GM19099 (cell line): Measurements from ENCODE around the gene TUNAR.

ENCODE experiments used
- POLR2A ChIP-seq: IDR thresholded peaks from 3 replicates; pipeline ENCODE4 v1.6.1; 2011; ENCODE audit warnings: low read depth; ENCODE audit not compliant: insufficient read length; ENCODE audit errors: extremely low read depth

TUNAR gene

DNA sequence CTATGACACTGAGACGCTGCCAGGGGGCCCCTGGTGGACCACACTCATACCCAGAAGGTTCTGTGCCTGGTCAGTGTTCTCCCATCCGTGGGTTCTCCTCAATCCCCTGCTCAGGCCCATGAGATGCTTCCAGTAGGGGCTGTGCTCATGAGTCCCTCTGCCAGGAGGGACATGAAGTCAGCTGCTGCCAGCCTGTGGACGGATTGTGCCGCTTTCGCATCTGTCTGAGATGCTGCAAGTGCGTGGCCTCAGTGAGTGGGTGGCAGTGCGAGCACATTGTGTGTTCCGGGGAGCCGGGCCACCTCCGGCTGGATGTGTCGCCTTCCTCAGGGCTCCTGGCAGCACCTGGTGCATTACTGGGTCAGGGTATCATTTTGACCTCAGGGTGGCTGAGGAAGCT lies 15.5 kb downstream of the TUNAR start:
- TF ChIP-seq POLR2A = no peak

DNA sequence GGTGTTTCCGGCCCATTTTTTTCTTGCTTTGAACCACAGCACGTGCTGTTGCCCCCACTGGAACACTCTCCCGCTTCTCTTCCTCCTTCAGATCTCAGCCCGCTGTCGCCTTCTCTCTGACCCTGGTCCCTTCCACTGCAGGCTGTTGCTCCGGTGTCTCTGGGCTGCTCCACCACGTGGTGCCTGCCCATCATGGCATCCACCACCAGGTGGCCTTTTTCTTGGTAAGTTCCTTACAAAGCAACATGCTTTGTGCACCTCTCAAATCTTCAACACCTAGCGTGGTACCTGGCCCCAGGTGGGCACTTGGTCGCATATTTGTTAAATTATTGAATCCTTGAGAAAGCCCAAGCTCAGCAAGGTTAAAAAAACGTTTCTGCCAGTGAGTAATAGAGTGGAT lies 19.1 kb downstream of the TUNAR start:
- TF ChIP-seq POLR2A = no peak

- TF ChIP-seq POLR2A = no peak
These were observed 20.0 kb downstream of the TUNAR start for GRCh38 chr14:95896498-95897135.

DNA sequence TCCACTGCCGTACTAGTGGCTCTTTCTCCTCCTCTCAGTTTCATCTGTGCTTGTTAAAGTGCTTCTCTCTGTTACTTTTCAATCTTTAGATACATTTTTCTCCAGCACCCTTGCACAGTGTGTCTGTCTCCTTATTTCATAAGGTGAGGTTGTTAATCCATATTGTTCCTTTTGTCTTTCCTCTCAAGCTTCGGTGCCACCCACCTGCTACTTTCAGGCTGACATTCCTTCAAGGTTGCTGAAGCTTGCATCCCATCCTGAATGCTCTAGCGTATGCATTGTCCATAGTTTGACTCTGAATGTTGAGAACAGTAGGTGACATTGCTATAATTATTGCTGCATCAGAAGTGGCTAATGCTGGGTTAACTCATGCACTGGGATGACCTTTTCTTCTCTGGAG lies 20.6 kb downstream of the TUNAR start:
- no peak for TF ChIP-seq POLR2A

DNA sequence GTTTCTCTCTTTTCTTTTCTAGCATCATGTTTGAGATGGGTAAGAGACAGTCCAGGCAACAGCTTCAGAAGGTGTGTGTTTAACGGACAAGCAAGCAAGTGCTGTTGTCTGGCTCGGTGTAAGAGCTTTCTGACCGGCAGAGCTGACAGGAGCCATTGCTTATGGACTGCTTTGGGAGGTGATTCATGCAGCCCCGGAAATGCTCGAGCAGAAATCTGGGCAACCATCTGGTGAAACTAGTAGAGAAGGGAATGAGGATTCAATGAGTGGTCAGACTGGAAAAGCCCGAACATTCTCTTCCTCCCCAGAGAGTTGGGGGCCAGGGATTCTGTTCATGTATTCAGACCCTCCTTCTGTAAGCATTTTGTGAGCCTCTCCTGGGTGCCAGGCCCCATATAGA lies 24.4 kb downstream of the TUNAR start:
- no peak for TF ChIP-seq POLR2A

GRCh38 chr14:95902273-95902826 lies 25.7 kb downstream of the TUNAR start:
- no peak for TF ChIP-seq POLR2A

GRCh38 chr14:95903165-95903564 lies 26.5 kb downstream of the TUNAR start:
- no peak for TF ChIP-seq POLR2A

- no peak for TF ChIP-seq POLR2A
These were observed 27.0 kb downstream of the TUNAR start for GRCh38 chr14:95903616-95904107.

GRCh38 chr14:95906591-95906990 lies 30.0 kb downstream of the TUNAR start:
- TF ChIP-seq POLR2A = no peak

GRCh38 chr14:95910628-95911027 lies 34.0 kb downstream of the TUNAR start:
- TF ChIP-seq POLR2A = no peak

GRCh38 chr14:95911456-95911855 lies 34.8 kb downstream of the TUNAR start:
- no peak for TF ChIP-seq POLR2A

- TF ChIP-seq POLR2A = no peak
These were observed 38.7 kb downstream of the TUNAR start for GRCh38 chr14:95915330-95915729.

GRCh38 chr14:95918466-95918865 lies 41.8 kb downstream of the TUNAR start:
- no peak for TF ChIP-seq POLR2A

GRCh38 chr14:95920769-95921438 lies 44.3 kb downstream of the TUNAR start:
- TF ChIP-seq POLR2A = no peak

DNA sequence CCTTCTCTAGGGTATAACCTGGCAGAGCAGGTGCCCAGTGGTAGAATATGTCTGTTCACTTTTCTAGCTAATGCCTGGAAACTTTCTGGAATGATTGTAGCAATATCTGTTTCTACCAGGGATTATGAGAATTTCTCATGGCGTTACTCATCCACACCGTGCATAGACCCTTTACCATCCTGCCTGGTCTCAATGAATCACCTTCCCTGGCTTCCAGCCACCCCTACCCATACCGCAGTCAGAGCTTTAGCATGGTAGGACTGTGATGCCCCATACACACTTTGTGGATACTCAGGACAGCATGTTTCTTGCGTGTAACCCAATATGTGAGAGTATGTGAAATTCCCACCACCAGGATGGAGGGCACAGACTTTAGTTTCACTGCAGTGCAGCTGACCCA lies 45.4 kb downstream of the TUNAR start:
- no peak for TF ChIP-seq POLR2A

DNA sequence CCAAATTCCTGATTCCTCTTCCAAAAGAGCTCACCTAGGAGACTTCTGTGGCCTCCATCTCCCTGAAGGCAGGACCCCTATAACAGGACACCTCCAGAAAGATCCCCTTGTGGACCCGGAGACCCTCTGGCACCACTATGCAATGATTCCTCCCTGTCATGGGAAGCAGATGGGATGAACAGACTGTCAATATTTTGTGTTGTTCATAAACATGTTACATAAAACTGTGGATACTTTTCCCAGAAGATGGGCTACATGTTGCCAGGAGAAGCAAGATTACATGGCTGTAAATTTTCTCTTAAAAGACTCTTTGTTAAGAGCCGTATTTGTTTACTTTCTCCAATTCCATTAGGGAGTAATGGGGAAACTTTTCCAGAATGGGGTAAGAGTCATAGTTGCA lies 52.1 kb downstream of the TUNAR start:
- TF ChIP-seq POLR2A = no peak
